Pons (tissue), 1 donor: Measurements from ENCODE around the gene CGB5.
A peak's percentile ranks its signal among the peaks of the same experiment; 100 is the strongest.
"Not testable (repeated sequence)": the region's sequence is repeated elsewhere in the genome, so short reads cannot be mapped to it uniquely, and the experiment has no call there.

Source experiments
- DNase-seq: peaks from one replicate; pipeline ENCODE4 v3.0.0-alpha.2; 2016; ENCODE audit warnings: low spot score

CGB5 gene

DNA sequence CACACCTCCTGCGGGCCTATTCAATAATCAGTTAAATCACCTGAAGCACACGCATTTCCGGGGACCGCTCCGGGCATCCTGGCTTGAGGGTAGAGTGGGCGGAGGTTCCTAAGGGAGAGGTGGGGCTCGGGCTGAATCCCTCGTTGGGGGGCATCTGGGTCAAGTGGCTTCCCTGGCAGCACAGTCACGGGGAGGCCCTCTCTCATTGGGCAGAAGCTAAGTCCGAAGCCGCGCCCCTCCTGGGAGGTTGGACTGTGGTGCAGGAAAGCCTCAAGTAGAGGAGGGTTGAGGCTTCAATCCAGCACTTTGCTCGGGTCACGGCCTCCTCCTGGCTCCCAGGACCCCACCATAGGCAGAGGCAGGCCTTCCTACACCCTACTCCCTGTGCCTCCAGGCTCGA is at the start of gene CGB5:
Gene CGB5, plus strand, starts transcription at position 301 of the 400 bp plus-strand sequence. CDS start 362 bp downstream, outside the sequence.
- not testable (repeated sequence) for DNase-seq

DNA sequence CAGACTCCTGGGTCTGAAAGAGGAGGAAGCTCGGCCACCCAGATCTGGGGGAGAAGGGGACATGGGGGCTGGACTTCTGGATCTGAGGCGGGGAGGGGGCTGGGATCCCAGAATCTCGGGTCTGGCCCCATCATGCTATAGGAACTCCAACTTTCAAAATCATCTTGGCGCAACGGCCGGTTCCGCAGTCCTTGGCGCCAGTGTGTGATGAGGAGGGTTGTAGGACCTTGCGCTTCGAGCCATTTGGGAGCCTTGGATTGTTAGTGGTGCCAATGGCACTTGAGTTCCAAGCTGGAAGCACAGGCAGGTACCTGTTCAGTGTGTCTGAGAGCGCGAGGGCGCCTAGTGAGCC is 49.6 kb upstream of the CGB5 start:
- peak; percentile 37 for DNase-seq

DNA sequence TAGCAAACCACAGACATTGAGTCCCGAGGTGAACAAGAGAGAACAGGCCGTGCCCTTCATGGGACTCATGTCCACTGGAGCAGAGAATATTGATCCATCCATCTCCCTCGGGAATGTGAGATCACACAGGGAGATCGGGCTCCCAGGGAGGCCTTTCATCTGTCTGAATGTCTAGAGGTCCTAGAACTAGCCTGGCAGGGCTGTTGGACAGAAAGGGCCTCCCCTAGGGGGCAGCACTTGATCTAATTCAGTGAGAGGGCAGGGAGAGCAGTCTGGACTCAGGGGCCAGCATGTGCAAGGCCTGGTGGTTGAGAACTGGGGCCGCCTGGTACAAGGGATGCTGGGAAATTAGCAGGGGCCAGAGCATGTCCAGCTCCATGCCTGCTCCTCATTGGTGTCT is 45.7 kb upstream of the CGB5 start:
- no peak for DNase-seq

DNA sequence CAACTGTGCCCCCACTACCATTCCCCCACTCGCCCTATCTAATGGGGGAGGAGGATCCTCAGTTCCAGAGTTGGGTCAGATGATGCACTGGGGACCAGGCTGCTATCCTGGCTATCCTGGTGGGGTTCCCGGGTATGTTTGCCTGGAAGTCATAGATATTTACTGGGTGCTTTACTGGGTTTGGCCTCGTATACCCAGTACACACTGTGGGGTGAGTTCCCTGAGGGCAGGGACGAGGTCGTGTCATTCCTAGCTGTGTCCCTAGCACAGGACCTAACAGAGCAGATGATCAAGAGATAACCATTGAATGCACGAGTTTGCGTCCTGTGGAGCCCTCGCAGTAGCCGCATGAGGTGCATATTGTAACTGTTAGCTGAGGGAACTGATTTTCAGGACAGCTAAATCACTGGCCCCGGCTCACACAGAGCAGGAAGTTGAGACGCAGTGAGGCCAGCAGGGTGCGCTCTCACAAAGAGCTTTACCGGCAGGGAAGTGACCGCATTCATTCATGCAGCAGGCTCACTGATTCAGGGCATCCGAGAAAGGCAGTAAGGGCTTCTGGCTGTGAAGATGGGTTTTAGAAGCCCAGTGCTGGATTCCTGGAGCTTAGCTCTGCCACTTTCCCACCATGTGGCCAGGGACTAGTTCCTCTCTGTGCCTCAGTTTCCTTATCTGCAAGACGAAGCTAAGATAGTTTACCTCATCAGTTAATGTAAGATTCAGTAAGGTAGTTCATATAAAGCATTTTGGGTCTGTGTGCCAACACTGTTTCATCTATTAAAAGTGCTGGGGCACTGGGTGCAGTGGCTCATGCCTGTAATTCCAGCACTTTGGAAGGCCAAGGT is 43.9 kb upstream of the CGB5 start:
- DNase-seq = no peak

DNA sequence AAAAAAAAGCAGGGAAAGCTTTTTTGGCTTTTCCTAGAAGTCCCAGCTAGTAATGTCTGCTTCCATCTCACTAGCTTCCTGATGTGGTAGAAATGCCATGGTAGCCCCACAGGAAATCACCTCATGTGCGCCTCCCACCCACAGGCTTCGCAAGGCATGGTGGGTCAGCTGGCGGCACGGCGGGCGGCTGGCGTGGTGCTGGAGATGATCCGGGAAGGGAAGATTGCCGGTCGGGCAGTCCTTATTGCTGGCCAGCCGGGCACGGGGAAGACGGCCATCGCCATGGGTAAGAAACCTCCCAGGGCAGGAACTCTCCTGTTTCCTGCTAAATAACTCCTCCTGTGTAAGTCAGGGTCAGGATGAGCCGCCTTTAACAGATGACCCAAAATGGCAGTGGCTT is 39.5 kb upstream of the CGB5 start:
- no peak for DNase-seq

DNA sequence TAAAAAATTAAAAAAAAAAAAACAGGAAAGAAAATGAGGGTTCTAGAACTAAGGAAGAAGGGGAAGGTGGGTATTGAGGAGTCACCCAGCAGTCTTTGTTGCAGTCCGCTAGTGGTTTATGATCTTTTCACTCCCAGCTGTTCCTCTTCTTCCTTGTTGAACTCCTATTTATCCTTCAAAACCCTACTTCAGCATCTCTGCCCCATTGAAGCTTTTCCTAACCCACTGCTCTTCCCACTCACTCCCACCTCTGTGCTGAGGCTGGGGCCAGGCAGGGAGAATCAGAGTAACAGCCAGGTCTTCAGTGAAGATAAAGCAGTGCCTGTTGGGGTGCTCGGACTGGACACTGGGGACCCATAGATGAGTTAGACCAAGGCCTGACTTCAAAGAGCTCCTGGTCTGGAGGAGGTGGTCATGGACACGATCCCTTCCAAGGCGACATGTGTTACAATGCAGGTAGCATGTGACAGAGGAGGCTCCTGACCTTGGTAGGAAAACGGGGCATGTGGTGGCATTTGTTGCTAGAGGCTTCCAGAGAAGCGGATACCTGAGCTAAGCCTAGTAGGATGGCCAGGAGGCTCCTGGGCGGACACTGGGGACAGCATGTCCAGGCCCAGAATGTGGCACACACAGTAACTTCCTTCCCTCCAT is 38.6 kb upstream of the CGB5 start:
- DNase-seq = no peak

DNA sequence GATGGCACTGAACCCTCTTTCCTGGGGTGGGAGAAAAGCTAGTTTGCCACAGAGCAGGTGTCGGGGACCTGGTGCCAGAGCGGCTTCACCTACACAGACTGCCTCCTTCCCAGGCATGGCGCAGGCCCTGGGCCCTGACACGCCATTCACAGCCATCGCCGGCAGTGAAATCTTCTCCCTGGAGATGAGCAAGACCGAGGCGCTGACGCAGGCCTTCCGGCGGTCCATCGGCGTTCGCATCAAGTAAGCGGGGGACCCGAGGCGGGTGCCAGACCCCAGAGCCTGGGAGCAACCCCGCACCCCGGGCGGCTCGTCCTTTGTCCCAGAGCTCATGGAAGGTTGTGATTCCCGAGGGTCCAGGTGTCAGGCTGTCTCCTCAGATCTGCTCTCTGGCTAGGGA is 36.7 kb upstream of the CGB5 start:
- DNase-seq = no peak

DNA sequence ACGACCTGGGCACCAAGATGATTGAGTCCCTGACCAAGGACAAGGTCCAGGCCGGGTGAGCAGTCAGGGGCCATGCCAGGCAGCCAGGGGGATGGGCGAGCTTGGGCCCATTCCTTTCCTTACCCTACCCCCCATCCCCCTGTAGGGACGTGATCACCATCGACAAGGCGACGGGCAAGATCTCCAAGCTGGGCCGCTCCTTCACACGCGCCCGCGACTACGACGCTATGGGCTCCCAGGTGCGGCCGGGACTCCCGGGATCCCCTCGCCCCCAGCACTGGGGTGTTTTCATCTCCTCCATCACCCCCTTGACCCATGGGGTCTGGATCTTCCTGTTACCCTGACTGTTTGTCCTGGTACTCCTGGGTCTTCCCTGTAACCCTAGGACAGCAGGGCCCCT is 33.8 kb upstream of the CGB5 start:
- no peak for DNase-seq

DNA sequence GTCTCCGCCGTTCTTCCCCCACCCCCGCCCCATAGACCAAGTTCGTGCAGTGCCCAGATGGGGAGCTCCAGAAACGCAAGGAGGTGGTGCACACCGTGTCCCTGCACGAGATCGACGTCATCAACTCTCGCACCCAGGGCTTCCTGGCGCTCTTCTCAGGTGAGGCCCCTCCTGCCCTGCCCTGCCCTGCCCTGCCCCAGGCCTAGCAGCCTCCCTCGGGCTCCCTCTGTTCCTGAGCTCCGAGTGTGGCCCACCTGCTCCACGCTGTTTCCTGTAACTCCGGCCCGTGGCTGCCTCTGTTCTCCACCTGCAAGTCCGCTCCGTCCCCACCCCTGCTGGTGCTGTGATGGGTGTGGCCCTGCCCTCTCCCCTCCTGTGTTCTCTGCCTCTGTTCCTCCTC is 33.2 kb upstream of the CGB5 start:
- no peak for DNase-seq

DNA sequence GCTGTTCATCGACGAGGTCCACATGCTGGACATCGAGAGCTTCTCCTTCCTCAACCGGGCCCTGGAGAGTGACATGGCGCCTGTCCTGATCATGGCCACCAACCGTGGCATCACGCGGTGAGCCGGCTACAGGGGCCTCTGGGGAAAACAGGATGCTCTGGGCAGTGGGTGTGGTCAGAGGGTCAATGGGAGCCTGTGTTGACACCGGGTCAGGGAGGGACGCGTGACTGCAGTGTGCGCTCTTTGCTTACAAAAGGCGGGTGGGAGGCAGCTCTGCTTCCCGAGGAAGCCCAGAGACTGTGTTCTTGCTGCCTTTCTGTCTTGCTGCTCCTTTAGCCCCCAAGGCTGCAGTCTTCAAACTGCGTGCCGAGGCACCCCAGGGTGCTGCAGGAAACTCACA is 32.5 kb upstream of the CGB5 start:
- DNase-seq = no peak

DNA sequence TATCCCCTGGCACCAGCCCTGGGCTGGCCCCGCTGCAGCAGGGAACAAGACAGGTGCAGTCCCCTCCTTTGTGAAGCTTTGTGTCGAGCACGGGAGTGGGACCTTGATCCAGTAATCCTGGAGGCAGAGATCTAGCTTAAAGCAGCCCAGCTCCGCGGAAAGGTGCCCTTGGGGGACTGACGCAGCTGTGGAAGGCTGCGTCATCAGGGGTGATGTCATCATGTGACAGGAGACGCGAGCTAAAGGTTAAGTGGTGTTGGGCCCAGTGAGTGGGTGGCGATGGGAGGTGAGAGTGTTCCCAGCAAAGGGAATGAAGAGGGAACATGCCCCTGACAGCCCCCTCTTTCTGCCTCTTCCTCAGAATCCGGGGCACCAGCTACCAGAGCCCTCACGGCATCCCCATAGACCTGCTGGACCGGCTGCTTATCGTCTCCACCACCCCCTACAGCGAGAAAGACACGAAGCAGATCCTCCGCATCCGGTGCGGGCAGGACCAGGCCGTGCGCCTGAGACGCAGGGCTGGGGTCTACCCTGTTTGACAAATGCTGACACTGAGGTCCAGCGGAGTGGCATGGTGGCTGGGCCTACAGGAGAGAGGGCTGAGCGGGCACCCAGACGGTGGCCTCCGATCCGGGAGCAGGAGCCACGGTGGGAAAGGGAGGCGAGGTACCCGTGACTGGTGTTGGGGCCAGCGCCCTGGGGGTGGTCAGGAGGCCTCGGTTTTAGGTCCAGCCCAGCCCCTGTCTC is 29.4 kb upstream of the CGB5 start:
- DNase-seq = no peak

DNA sequence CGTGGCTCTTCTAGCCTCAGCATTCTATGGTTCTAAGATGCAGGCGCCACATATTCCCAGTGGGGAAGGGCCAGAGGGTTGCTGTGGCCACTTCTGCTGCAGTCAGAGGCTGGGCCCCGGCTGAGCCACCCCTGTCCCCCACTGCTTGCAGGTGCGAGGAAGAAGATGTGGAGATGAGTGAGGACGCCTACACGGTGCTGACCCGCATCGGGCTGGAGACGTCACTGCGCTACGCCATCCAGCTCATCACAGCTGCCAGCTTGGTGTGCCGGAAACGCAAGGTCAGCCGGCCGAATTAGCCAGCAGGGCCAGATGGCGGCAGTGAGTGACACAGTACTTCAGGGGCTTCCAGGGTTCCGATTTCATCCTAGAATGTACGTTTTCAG is 28.8 kb upstream of the CGB5 start:
- DNase-seq = no peak

DNA sequence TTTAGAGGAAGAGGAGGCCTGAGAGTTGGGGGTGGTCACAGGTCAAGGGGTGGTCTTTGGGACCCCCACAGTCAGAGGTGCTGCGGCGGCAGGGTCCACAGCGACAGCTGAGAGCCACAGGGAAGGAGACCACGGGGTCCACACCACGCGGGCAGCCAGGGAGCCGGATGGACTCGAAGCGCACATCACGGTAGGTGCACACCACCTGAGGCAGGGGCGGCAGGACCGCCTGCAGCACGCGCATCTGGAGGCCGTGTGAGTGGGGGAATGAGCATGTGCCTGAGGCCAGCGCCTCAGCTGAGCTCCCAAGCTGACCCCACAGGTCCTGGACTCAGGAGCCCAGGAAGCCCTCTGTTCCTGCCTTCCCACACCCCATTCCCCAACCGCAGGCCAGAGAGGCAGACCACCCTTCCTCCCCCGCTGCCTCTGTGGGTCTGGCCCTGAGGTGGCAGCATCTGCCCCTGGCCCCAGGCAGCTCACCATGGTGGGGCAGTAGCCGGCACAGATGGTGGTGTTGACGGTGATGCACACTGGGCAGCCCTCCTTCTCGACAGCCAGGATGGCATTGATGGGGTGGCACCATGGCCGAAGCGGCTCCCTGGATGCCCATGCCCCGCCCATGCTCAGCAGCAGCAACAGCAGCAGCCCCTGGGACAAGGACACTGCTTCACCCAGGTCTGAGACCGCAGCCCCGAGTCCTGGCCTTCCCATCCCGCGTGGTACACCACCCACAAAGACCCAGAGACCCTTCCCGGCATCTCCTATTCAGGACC is 27.4 kb upstream of the CGB5 start:
- no peak for DNase-seq

DNA sequence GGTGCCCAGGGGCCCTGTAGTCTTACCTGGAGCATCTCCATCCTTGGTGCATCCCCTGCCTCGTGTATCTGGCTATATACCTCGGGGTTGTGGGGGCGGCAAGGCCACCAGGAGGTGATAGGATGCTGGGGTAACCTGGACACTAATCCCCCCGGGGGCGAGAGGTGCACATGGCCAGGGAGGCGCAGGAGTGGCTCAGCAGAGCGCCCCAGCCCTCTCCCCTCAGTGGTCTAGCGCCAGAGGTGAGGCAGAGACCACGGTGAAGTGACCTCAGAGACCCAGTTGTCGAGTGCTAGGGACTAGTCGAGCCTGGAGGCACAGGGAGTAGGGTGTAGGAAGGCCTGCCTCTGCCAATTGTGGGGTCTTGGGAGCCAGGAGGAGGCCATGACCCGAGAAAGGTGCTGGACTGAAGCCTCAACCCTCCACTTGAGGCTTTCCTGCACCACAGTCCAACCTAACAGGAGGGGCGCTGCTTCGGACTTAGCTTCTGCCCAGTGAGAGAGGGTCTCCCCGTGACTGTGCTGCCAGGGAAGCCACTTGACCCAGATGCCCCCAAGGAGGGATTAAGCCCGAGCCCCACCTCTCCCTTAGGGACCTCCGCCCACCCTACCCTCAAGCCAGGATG is 26.5 kb upstream of the CGB5 start, which contains the start of gene LHB:
Gene LHB, minus strand, starts transcription at position 51 of the 625 bp plus-strand sequence. Its CDS starts 10 bp downstream, at position 41.
- no peak for DNase-seq

DNA sequence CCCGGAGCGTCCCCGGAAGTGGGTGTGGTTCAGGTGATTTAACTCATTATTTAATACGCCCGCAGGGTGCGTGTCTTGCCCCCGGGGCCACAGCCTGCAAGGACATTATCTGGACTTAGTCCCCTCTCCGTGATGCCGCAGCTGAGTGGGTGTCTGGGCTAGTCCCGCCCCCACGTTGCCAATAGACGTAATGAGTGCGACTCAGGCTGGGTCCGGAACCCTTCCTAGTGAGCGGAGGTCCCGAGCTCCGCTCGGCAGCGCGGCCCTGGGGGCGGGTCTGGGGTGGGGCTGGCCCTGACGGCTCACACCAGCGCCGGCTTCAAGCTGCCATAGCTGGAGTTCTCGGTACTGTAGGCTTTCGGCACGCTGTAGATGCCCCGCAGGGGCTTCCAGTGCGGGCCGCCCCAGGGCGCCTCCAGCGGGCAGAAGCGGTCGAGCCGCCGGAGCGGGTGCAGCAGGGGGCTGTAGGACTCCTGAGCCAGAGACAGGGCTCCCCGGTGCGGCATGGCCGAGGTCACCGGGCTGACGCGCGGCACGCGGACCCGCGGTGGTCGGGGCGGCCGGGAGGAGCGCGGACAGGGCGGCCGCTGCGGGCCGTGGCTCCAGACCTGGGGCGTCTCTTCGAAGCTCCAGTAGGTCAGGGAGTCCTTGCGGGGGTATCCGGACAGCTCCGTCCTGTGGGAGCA is 25.8 kb upstream of the CGB5 start:
- DNase-seq = no peak

DNA sequence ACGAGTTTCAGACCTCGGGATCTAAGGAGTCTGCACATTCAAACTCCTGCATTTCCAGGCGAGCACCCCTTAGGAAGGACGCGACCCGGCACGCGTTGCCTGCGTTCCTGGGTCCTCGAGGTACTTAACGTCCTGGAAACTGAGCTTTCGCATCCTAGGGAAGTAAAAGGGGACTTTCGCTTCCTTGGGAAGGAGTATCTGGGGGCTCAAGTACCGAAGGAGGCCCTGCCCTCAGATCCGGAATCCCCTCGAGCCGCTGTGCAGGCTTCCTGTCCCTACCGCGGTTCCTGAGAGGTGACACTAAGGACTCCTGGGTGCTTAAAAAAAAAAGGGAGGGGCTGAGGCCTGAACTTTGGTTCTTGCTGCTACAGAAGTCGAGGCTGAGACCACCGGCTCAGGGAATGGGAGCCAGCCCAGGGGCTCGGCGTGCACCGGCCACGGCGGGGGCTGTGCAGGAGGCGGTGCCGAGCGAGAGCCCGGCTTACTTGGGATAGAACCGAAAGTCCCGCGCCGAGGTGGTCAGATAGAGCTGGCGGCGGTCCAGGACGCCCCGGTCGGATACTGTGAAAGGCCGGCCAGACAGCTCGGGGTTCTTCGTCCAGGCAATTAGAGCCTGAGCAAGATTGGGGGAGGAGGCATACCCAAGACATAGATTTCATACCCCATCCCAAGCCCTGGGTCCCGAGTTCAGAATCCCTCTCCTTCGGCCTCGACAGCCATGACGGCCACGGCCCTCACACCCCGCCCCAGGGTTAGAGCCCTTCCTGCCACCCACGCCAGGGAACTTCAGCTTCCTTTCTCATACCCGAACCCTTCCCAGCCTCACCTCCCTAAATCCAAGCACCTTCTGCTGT is 25.0 kb upstream of the CGB5 start:
- not testable (repeated sequence) for DNase-seq

DNA sequence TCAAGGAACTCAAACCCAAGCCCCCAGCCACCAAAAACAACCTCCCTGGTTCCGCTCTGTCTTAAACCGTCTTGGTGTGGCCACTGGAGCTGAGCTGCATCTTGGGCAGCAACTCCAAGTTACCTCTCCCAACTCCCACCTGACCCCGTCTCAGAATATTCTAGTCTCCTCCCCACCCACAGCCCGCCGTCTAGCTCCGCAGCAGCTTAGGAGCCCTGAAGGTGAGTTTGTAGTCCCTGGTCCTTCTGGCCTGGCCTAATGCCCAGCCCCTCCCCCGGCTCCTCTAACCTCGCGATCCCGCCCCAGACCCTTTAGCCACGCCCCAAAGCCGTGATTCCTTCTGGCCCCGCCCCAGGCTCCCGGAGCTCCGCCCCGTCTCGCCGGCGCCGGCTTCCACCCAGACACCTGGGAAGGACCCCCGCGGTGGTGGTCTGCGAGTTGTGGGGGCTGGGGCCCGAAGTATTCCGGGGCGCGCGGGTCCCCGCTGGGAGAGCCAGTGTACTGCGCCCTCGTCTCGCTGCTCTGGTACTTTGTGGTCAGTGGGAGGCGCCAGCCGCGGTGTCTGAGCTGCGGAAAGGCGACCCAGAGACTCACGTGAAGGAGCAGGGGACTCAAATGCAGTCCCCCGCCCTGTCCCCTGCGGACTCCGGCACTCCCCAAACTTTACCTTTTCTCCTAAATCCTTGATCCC is 24.3 kb upstream of the CGB5 start:
- peak; percentile 21 for DNase-seq

DNA sequence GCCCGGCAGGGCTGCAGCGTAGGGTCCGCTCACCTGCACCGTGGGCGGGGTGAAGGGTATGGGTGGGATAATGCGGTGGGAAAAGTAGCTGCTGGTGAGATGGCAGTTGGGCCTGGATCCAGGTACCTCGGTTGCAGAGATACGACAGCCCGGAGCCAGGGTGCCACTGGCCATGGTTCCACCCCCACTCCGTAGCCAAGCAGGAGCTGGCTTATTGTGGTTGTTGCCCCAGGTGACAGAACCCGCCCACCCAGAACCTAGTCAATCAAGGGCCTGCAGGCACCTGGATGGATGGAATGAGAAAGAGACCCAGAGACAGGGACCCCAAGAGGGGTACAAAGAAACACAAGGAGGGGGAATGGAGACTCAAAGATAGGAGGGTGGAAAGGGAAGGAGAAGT is 23.3 kb upstream of the CGB5 start:
- no peak for DNase-seq
